Vagina (tissue), 2 donors: ENCODE data around the gene APOA1. TPM values are rescaled to one million over a fixed set of nuclear protein-coding genes. Genes with fewer than 3 reads are reported as not detected.

ENCODE experiments used
- DNase-seq, 2 donors: peaks; one replicate each; pipeline ENCODE4 v3.0.0-alpha.2; 2017; ENCODE audit errors: extremely low spot score in 2 of 2
- H3K27ac ChIP-seq: fragments of 200-600 bp; sonication (generic); one replicate; pipeline ENCODE4 v1.5.1; 2019
- H3K27me3 ChIP-seq: fragments of 200-600 bp; sonication (generic); one replicate; pipeline ENCODE4 v1.5.1; 2019
- H3K36me3 ChIP-seq, 2 donors: fragments of 200-600 bp; sonication (generic); one replicate each; pipeline ENCODE4 v1.5.1; 2017 to 2019
- H3K4me1 ChIP-seq: fragments of 200-600 bp; sonication (generic); one replicate; pipeline ENCODE4 v1.5.1; 2019
- H3K4me3 ChIP-seq, 2 donors: fragments of 200-600 bp; sonication (generic); 1 replicate in 1 of 2; 2 replicates in 1 of 2; pipeline ENCODE4 v1.5.1; 2016 to 2019
- H3K9me3 ChIP-seq: fragments of 200-600 bp; sonication (generic); one replicate; pipeline ENCODE4 v1.5.1; 2019
- CTCF ChIP-seq, 3 experiments: fragments of 450-650 bp in 2 of 3; fragments of 200-600 bp in 1 of 3; sonication (generic) in 1 of 3; IDR thresholded peaks; one replicate each; pipeline ENCODE4 v1.5.1; 2017 to 2019; ENCODE audit warnings: antibody characterized with exemption in 3 of 3, mild to moderate bottlenecking in 2 of 3, moderate library complexity in 2 of 3
- POLR2A ChIP-seq, 2 donors: fragments of 450-650 bp; IDR thresholded peaks; one replicate each; pipeline ENCODE4 v1.6.1; 2017; ENCODE audit warnings: antibody characterized with exemption in 2 of 2, mild to moderate bottlenecking in 2 of 2, moderate library complexity in 2 of 2
- POLR2AphosphoS5 ChIP-seq, 2 donors: sonication (generic); formaldehyde crosslinking; IDR thresholded peaks; one replicate each; pipeline ENCODE4 v1.9.0; 2017; ENCODE audit warnings: antibody characterized with exemption in 2 of 2, mild to moderate bottlenecking in 2 of 2, low read depth in 1 of 2; ENCODE audit not compliant: insufficient read depth in 1 of 2
- intact Hi-C: fragments of 100-400 bp; cut with DNase I; formaldehyde crosslinking; loops from one replicate; pipeline ENCODE4 v1.15.1; 2023
- total RNA-seq: library from RNA; depleted of rRNA; stranded (reverse); fragments of >200 nt; gene quantifications from one replicate; pipeline ENCODE4 v1.2.3, GENCODE V29; 2016

Gene APOA1
- total RNA-seq, 1 donor from 2014 or later = 2.2 TPM

- intact Hi-C loops = no loop called here
- Histone ChIP-seq H3K9me3 (no peaks in the 10 kb centered on the region), H3K4me3 (no peak overlapping the region), H3K27me3 (no peaks in the 10 kb centered on the region), H3K27ac (no peak overlapping the region), H3K36me3 (peaks cover 0 to 82% of the 10 kb centered on the region in 2 donors), H3K4me1 (no peaks in the 10 kb centered on the region)
- DNase-seq = no peak
- TF ChIP-seq CTCF (IDR thresholded peaks at IDR 0.05) (no peak), POLR2A (IDR thresholded peaks at IDR 0.05) (no peak), POLR2AphosphoS5 (IDR thresholded peaks at IDR 0.05; ENCODE audit: insufficient read depth in 1 of 2, low read depth in 1 of 2) (no peak)
Observed at GRCh38 chr11:116862185-116862584, 24.8 kb upstream of the APOA1 start.

GRCh38 chr11:116861539-116861938, 24.1 kb upstream of the APOA1 start:
- intact Hi-C loops = no loop called here
- H3K9me3 ChIP-seq = no peaks in the 10 kb centered on the region

GRCh38 chr11:116860303-116860702, 22.9 kb upstream of the APOA1 start:
- Histone ChIP-seq H3K27ac (no peak overlapping the region), H3K9me3 (no peaks in the 10 kb centered on the region), H3K36me3 (peaks cover 0 to 69% of the 10 kb centered on the region in 2 donors), H3K4me3 (no peak overlapping the region), H3K4me1 (no peaks in the 10 kb centered on the region), H3K27me3 (no peaks in the 10 kb centered on the region)
- intact Hi-C loops = no loop called here
- no peak for DNase-seq
- TF ChIP-seq POLR2AphosphoS5 (IDR thresholded peaks at IDR 0.05; ENCODE audit: insufficient read depth in 1 of 2, low read depth in 1 of 2) = no peak
- no peak for TF ChIP-seq CTCF (IDR thresholded peaks at IDR 0.05)
- TF ChIP-seq POLR2A (IDR thresholded peaks at IDR 0.05) = no peak

More at GRCh38 chr11:116861539-116861938, 24.1 kb upstream of the APOA1 start:
- Histone ChIP-seq H3K27me3 (no peaks in the 10 kb centered on the region), H3K36me3 (peaks cover 0 to 76% of the 10 kb centered on the region in 2 donors), H3K27ac (no peak overlapping the region), H3K4me1 (no peaks in the 10 kb centered on the region), H3K4me3 (no peak overlapping the region)
- no peak for DNase-seq
- TF ChIP-seq POLR2A (IDR thresholded peaks at IDR 0.05) (no peak), CTCF (IDR thresholded peaks at IDR 0.05) (no peak), POLR2AphosphoS5 (IDR thresholded peaks at IDR 0.05; ENCODE audit: insufficient read depth in 1 of 2, low read depth in 1 of 2) (no peak)

- no peak for DNase-seq
- Histone ChIP-seq H3K27me3 (no peaks in the 10 kb centered on the region), H3K4me1 (peaks cover 2% of the 10 kb centered on the region), H3K9me3 (no peaks in the 10 kb centered on the region), H3K4me3 (no peak overlapping the region), H3K27ac (no peak overlapping the region), H3K36me3 (peaks cover 0 to 59% of the 10 kb centered on the region in 2 donors)
- intact Hi-C loops = no loop called here
- TF ChIP-seq POLR2A (IDR thresholded peaks at IDR 0.05) = no peak
- no peak for TF ChIP-seq POLR2AphosphoS5 (IDR thresholded peaks at IDR 0.05; ENCODE audit: insufficient read depth in 1 of 2, low read depth in 1 of 2)
- no peak for TF ChIP-seq CTCF (IDR thresholded peaks at IDR 0.05)
Observed at GRCh38 chr11:116859175-116859574, 21.8 kb upstream of the APOA1 start.

- H3K4me3 ChIP-seq = no peak overlapping the region
- peaks cover 15% of the 10 kb centered on the region for H3K4me1 ChIP-seq
- peaks cover 0 to 48% of the 10 kb centered on the region in 2 donors for H3K36me3 ChIP-seq
- no peak overlapping the region for H3K27ac ChIP-seq
- H3K9me3 ChIP-seq = no peaks in the 10 kb centered on the region
- intact Hi-C loops = no loop called here
- H3K27me3 ChIP-seq = no peaks in the 10 kb centered on the region
- TF ChIP-seq POLR2A (IDR thresholded peaks at IDR 0.05) (no peak), CTCF (IDR thresholded peaks at IDR 0.05) (no peak), POLR2AphosphoS5 (IDR thresholded peaks at IDR 0.05; ENCODE audit: insufficient read depth in 1 of 2, low read depth in 1 of 2) (no peak)
- no peak for DNase-seq
Observed at GRCh38 chr11:116857936-116858335, 20.5 kb upstream of the APOA1 start.
